Vagina (tissue), 2 donors: ENCODE measurements around the gene PRKAR1B. TPM values are rescaled to one million over a fixed set of nuclear protein-coding genes. Genes with fewer than 3 reads are reported as not detected.
"Not testable (repeated sequence)": the region's sequence is repeated elsewhere in the genome, so short reads cannot be mapped to it uniquely, and the experiment has no call there.

Source experiments
- DNase-seq, 2 donors: peaks; one replicate each; pipeline ENCODE4 v3.0.0-alpha.2; 2017; ENCODE audit errors: extremely low spot score in 2 of 2
- H3K27ac ChIP-seq: fragments of 200-600 bp; sonication (generic); one replicate; pipeline ENCODE4 v1.5.1; 2019
- H3K27me3 ChIP-seq: fragments of 200-600 bp; sonication (generic); one replicate; pipeline ENCODE4 v1.5.1; 2019
- H3K36me3 ChIP-seq, 2 donors: fragments of 200-600 bp; sonication (generic); one replicate each; pipeline ENCODE4 v1.5.1; 2017 to 2019
- H3K4me1 ChIP-seq: fragments of 200-600 bp; sonication (generic); one replicate; pipeline ENCODE4 v1.5.1; 2019
- H3K4me3 ChIP-seq, 2 donors: fragments of 200-600 bp; sonication (generic); 1 replicate in 1 of 2; 2 replicates in 1 of 2; pipeline ENCODE4 v1.5.1; 2016 to 2019
- H3K9me3 ChIP-seq: fragments of 200-600 bp; sonication (generic); one replicate; pipeline ENCODE4 v1.5.1; 2019
- CTCF ChIP-seq, 3 experiments: fragments of 450-650 bp in 2 of 3; fragments of 200-600 bp in 1 of 3; sonication (generic) in 1 of 3; IDR thresholded peaks; one replicate each; pipeline ENCODE4 v1.5.1; 2017 to 2019; ENCODE audit warnings: antibody characterized with exemption in 3 of 3, mild to moderate bottlenecking in 2 of 3, moderate library complexity in 2 of 3
- POLR2A ChIP-seq, 2 donors: fragments of 450-650 bp; IDR thresholded peaks; one replicate each; pipeline ENCODE4 v1.6.1; 2017; ENCODE audit warnings: antibody characterized with exemption in 2 of 2, mild to moderate bottlenecking in 2 of 2, moderate library complexity in 2 of 2
- POLR2AphosphoS5 ChIP-seq, 2 donors: sonication (generic); formaldehyde crosslinking; IDR thresholded peaks; one replicate each; pipeline ENCODE4 v1.9.0; 2017; ENCODE audit warnings: antibody characterized with exemption in 2 of 2, mild to moderate bottlenecking in 2 of 2, low read depth in 1 of 2; ENCODE audit not compliant: insufficient read depth in 1 of 2
- intact Hi-C: fragments of 100-400 bp; cut with DNase I; formaldehyde crosslinking; loops from one replicate; pipeline ENCODE4 v1.15.1; 2023
- total RNA-seq: library from RNA; depleted of rRNA; stranded (reverse); fragments of >200 nt; gene quantifications from one replicate; pipeline ENCODE4 v1.2.3, GENCODE V29; 2016

PRKAR1B gene
- total RNA-seq, 1 donor from 2014 or later: 31.4 TPM

- no peaks in the 10 kb centered on the region for H3K4me1 ChIP-seq
- TF ChIP-seq POLR2AphosphoS5 (IDR thresholded peaks at IDR 0.05; ENCODE audit: insufficient read depth in 1 of 2, low read depth in 1 of 2): no peak
- TF ChIP-seq POLR2A (IDR thresholded peaks at IDR 0.05): no peak
- TF ChIP-seq CTCF (IDR thresholded peaks at IDR 0.05): no peak
- peaks cover 0 to 4% of the 10 kb centered on the region in 2 donors for H3K36me3 ChIP-seq
- DNase-seq: no peak
- intact Hi-C loops: no loop called here
- H3K27me3 ChIP-seq: no peaks in the 10 kb centered on the region
- H3K27ac ChIP-seq: no peak overlapping the region
- H3K4me3 ChIP-seq: no peak overlapping the region
- H3K9me3 ChIP-seq: no peaks in the 10 kb centered on the region
Observed at GRCh38 chr7:746155-747061, 19.3 kb upstream of the PRKAR1B start.

- Histone ChIP-seq H3K27ac (no peak overlapping the region), H3K36me3 (peaks cover 0 to 12% of the 10 kb centered on the region in 2 donors), H3K4me3 (no peak overlapping the region), H3K4me1 (no peaks in the 10 kb centered on the region), H3K9me3 (no peaks in the 10 kb centered on the region), H3K27me3 (no peaks in the 10 kb centered on the region)
- TF ChIP-seq POLR2A (IDR thresholded peaks at IDR 0.05) (no peak), CTCF (IDR thresholded peaks at IDR 0.05) (no peak), POLR2AphosphoS5 (IDR thresholded peaks at IDR 0.05; ENCODE audit: insufficient read depth in 1 of 2, low read depth in 1 of 2) (no peak)
- DNase-seq: no peak
- intact Hi-C loops: no loop called here
Observed at GRCh38 chr7:745431-746154, 18.5 kb upstream of the PRKAR1B start.

- Histone ChIP-seq H3K9me3 (no peaks in the 10 kb centered on the region), H3K4me3 (no peak overlapping the region), H3K4me1 (no peaks in the 10 kb centered on the region), H3K27me3 (no peaks in the 10 kb centered on the region), H3K36me3 (peaks cover 0 to 18% of the 10 kb centered on the region in 2 donors), H3K27ac (no peak overlapping the region)
- DNase-seq: no peak
- TF ChIP-seq POLR2AphosphoS5 (IDR thresholded peaks at IDR 0.05; ENCODE audit: insufficient read depth in 1 of 2, low read depth in 1 of 2): no peak
- TF ChIP-seq POLR2A (IDR thresholded peaks at IDR 0.05): no peak
- TF ChIP-seq CTCF (IDR thresholded peaks at IDR 0.05): no peak
- intact Hi-C loops: no loop called here
Observed at GRCh38 chr7:744854-745430, 17.9 kb upstream of the PRKAR1B start.

- H3K27ac ChIP-seq, H3K9me3 ChIP-seq, DNase-seq, H3K4me3 ChIP-seq, intact Hi-C loops, H3K4me1 ChIP-seq, H3K27me3 ChIP-seq: not testable (repeated sequence)
- H3K36me3 ChIP-seq: peaks cover 0 to 18% of the 10 kb centered on the region in 2 donors
Observed at GRCh38 chr7:744128-744520, 17.0 kb upstream of the PRKAR1B start.

- H3K9me3 ChIP-seq, H3K27me3 ChIP-seq, H3K4me3 ChIP-seq, intact Hi-C loops, H3K27ac ChIP-seq, H3K4me1 ChIP-seq, DNase-seq: not testable (repeated sequence)
- peaks cover 0 to 18% of the 10 kb centered on the region in 2 donors for H3K36me3 ChIP-seq
Observed at GRCh38 chr7:743341-744127, 16.5 kb upstream of the PRKAR1B start.
